Kidney epithelial cell (primary cell): ENCODE data around the gene SHROOM2. TPM values are rescaled to one million over a fixed set of nuclear protein-coding genes. Genes with fewer than 3 reads are reported as not detected.

Experiments
- DNase-seq: peaks from one replicate; pipeline ENCODE4 v3.0.0-alpha.2; 2010; ENCODE audit warnings: low read depth
- H3K27me3 ChIP-seq: 2 replicates; pipeline ENCODE4 v1.6.0; 2011; ENCODE audit warnings: low read length; ENCODE audit not compliant: control insufficient read depth, insufficient read depth
- H3K36me3 ChIP-seq: 2 replicates; pipeline ENCODE4 v1.5.1; 2011; ENCODE audit warnings: low read length; ENCODE audit not compliant: control insufficient read depth, insufficient read depth
- H3K4me3 ChIP-seq: 2 replicates; pipeline ENCODE4 v1.5.1; 2011; ENCODE audit warnings: low read depth, mild to moderate bottlenecking, control low read depth, low read length
- total RNA-seq: library from RNA; depleted of rRNA; stranded (reverse); fragments of >200 nt; gene quantifications from 2 replicates; pipeline ENCODE4 v1.2.3, GENCODE V29; 2015
- TF ChIP-seq, protein P1 (sequence below): IDR thresholded peaks from 2 replicates; pipeline ENCODE4 v1.5.1; 2011; ENCODE audit warnings: mild to moderate bottlenecking, moderate library complexity, low read length, control low read depth, inconsistent platforms; ENCODE audit not compliant: insufficient read depth, poor library complexity, severe bottlenecking

SHROOM2 gene
- total RNA-seq, 1 donor from 2014 or later = 10.6 TPM

DNA sequence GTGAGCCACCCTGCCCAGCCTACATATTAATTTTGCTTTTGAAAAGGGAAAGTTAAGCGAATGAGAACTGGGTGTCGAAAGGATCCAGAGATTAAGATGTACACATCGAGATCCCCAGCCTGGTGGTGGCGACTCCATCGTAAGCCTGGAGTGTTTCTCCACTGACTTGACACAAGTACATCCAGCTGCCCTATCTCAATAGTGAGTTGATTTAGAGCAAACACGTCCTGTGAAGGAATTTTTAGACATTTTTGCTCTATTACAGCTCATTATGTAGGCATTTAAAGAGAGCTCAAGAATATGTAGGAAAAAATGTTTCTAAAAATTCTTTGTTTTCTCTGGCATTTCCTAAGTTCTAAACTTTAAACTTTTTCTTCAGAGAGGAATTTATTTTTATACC, 169.3 kb downstream of the SHROOM2 start:
- H3K4me3 ChIP-seq = no peak overlapping the region
- TF ChIP-seq, protein P1, sequence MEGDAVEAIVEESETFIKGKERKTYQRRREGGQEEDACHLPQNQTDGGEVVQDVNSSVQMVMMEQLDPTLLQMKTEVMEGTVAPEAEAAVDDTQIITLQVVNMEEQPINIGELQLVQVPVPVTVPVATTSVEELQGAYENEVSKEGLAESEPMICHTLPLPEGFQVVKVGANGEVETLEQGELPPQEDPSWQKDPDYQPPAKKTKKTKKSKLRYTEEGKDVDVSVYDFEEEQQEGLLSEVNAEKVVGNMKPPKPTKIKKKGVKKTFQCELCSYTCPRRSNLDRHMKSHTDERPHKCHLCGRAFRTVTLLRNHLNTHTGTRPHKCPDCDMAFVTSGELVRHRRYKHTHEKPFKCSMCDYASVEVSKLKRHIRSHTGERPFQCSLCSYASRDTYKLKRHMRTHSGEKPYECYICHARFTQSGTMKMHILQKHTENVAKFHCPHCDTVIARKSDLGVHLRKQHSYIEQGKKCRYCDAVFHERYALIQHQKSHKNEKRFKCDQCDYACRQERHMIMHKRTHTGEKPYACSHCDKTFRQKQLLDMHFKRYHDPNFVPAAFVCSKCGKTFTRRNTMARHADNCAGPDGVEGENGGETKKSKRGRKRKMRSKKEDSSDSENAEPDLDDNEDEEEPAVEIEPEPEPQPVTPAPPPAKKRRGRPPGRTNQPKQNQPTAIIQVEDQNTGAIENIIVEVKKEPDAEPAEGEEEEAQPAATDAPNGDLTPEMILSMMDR = no peak
- no peaks in the 10 kb centered on the region for H3K27me3 ChIP-seq
- DNase-seq = no peak
- H3K36me3 ChIP-seq = no peaks in the 10 kb centered on the region

DNA sequence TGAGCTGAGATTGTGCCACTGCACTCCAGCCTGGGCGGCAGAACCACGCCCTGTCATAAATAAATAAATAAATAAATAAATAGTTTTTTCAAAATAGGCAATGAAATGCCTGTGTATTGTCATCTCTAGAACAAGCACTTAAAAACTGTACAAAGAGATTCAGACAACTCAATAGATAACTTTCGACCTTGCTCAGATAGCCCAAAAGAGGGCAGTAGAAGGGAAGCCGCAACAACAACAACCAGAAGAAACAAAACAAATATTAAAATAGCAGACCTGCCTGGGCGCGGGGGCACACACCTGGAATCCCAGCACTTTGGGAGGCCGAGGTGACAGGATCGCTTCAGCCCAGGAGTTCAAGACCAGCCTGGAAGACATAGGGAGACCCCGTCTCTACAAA, 171.5 kb downstream of the SHROOM2 start:
- H3K27me3 ChIP-seq = no peaks in the 10 kb centered on the region
- H3K36me3 ChIP-seq = no peaks in the 10 kb centered on the region
- H3K4me3 ChIP-seq = no peak overlapping the region
- DNase-seq = no peak
- TF ChIP-seq, protein P1 = no peak

DNA sequence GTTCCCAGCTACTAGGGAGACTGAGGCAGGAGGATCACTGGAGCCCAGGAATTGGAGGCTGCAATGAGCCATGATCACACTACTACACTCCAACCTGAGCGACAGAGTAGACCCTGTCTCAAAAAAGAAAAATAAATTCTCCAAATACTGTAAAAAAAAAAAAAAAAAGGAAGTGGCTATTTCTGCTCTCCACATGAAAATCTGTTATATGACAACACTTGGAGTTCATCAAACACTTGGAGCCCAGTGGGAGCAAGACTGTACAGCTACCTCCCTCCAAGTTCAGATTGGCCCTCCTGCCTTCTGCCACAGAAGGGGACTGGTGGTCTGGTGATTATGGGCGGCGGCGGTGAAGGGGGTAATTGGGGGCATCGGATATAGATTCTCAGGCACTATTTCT, 172.0 kb downstream of the SHROOM2 start:
- DNase-seq = no peak
- Histone ChIP-seq H3K27me3 (no peaks in the 10 kb centered on the region), H3K4me3 (no peak overlapping the region), H3K36me3 (no peaks in the 10 kb centered on the region)
- TF ChIP-seq, protein P1 = no peak

DNA sequence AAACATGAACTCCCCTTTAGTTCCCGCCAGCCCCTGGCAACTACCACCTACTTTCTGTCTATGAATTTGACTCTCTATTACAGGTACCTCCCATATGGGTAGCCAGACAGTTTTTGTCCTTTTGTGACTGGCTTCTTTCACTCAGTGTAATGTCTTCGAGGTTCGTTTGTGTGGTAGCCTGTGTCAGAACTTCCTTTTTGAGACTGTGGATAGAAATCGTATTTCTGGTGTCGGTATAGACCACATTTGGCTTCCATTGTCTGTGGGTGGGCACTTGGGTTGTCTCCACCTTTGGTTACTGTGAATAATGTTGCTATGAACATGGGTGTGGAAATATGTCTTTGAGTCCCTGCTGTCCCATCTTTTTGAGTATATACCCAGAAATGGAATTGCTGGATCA, 175.5 kb downstream of the SHROOM2 start:
- DNase-seq = no peak
- TF ChIP-seq, protein P1 = no peak
- Histone ChIP-seq H3K36me3 (no peaks in the 10 kb centered on the region), H3K27me3 (no peaks in the 10 kb centered on the region), H3K4me3 (no peak overlapping the region)

DNA sequence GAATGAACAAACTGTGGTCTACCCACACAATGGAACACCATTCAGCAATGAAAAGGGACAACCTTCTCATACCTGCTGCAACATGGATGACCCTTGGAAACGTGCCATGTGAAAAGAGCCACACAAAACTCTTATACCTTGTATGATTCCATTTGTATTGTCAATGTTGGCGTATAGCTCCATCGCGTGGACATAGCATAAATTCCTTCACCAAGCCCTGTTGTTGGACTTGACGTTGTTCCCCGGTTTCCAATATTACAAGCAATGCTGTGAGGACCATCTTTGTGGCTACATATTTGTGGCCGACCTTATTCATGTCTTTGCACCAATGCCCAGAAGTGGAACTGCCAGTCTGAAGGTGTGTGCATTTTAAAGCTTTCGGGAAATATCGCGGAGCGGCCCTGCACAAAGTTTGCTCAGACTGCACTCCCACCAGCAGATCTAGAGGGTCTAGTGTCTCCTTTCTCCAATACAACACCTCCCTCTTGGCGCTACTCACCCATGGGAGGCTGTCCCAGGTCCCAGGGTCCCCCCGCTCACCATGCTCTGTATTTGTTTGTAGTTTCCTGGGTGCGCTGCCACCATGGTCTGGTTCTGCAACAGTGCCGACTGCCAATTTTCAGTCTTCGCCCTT, 180.7 kb downstream of the SHROOM2 start, which contains the start of gene CLDN34:
Gene CLDN34, plus strand, starts transcription at position 584 of the 634 bp plus-strand sequence. Its CDS starts 0 bp downstream, at position 584.
- no peak within 1 kb of the TSS for H3K4me3 ChIP-seq
- H3K36me3 ChIP-seq = no peaks in the 10 kb centered on the region
- no peak for DNase-seq
- TF ChIP-seq, protein P1 = no peak
- H3K27me3 ChIP-seq = no peaks in the 10 kb centered on the region

DNA sequence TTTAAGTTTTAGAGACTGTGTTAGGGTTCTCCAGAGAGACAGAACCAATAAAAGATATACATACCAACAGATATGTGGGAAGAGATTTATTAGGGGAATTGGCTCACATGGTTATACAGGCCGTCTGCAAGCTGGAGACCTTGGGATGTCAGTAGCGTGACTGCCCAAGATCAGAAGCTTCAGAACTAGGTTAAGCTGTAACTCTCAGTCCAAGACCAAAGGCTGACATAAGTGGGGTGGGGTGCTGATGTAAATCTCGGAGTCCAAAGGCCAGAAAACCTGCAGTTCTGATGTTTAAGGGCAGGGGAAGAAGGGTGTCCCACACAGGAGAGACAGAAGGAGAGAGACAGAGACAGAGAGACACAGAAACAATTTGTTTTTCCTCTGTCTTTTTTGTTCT, 191.4 kb downstream of the SHROOM2 start:
- no peaks in the 10 kb centered on the region for H3K36me3 ChIP-seq
- TF ChIP-seq, protein P1 = no peak
- no peak overlapping the region for H3K4me3 ChIP-seq
- no peaks in the 10 kb centered on the region for H3K27me3 ChIP-seq
- no peak for DNase-seq
